ENCODE results near the gene BORCS5. TPM values are rescaled to one million over a fixed set of nuclear protein-coding genes. Genes with fewer than 3 reads are reported as not detected.

The BORCS5 gene
- total RNA-seq, 2 donors from 2014 or later, result 5.6 to 18.4 TPM

- Histone ChIP-seq H3K4me1 (peaks cover 53% of the 10 kb centered on the region), H3K4me3 (no peak overlapping the region), H3K9me3 (no peaks in the 10 kb centered on the region), H3K27ac (no peak overlapping the region), H3K27me3 (no peaks in the 10 kb centered on the region), H3K36me3 (replicated peaks in 1 of 2; ENCODE audit: insufficient read depth in 1 of 2, low read depth in 2 of 2) (no peaks in the 10 kb centered on the region)
- ATAC-seq, result no peak
- TF ChIP-seq POLR2A (IDR thresholded peaks at IDR 0.05), result no peak
- no peak for TF ChIP-seq CTCF (IDR thresholded peaks at IDR 0.05)
- intact Hi-C loops (cut with DNase I), result no loop called here
- 98% methylated on average over 2 of the region's 2 CpGs for WGBS, 2 donors
- DNase-seq, result no peak
These were observed 89.0 kb downstream of the BORCS5 start for GRCh38 chr12:12445882-12446181.

DNA sequence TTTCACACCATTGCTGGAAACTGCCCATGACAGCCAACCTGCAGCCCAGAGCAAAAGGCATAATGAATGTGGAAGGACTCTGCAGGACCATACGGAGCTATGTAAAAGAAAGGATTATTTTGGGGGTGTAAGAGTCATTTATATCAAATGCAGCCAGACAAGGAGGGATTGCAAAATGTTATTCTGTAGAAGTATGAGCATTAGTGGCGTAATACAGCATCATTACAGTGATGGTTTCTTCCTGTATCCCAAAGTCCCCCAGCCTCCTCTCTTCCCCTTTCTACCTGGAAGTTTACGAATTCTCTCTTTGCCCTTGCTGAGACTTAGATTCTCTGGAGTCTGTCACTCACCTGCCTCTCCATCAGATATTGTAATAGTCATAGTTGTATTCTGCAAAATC, 89.9 kb downstream of the BORCS5 start:
- TF ChIP-seq POLR2A (IDR thresholded peaks at IDR 0.05), result no peak
- TF ChIP-seq CTCF (IDR thresholded peaks at IDR 0.05), result no peak
- no peaks in the 10 kb centered on the region for H3K27me3 ChIP-seq
- no peak overlapping the region for H3K27ac ChIP-seq
- ATAC-seq, result no peak
- peaks cover 45% of the 10 kb centered on the region for H3K4me1 ChIP-seq
- no peaks in the 10 kb centered on the region for H3K36me3 ChIP-seq (replicated peaks in 1 of 2; ENCODE audit: insufficient read depth in 1 of 2, low read depth in 2 of 2)
- no peaks in the 10 kb centered on the region for H3K9me3 ChIP-seq
- WGBS, 2 donors, result 87 to 95% methylated on average over 3 of the region's 3 CpGs
- intact Hi-C loops (cut with DNase I), result no loop called here
- no peak for DNase-seq
- no peak overlapping the region for H3K4me3 ChIP-seq

DNA sequence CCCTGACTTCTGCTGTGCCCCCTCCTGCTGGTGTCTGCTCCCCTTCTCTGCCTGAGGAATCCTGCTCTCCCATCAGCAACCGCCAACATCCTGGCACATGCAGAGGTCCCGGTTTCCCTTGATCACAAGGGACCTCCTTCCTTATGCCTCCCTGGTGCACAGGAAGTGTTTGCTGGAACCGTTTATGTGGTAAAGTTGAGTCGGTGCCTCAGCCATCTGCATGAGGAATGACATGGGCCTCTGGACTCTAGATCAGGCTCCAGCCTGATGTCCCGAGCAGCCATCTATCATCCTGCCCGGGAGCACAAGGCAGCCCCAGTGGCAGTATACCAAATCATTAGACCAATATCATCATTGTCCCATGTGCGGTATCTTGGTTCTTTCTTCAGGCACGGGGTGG, 90.4 kb downstream of the BORCS5 start:
- H3K27me3 ChIP-seq, result no peaks in the 10 kb centered on the region
- 75 to 76% methylated on average over 8 of the region's 8 CpGs for WGBS, 2 donors
- TF ChIP-seq POLR2A (IDR thresholded peaks at IDR 0.05) (no peak), CTCF (IDR thresholded peaks at IDR 0.05) (no peak)

DNA sequence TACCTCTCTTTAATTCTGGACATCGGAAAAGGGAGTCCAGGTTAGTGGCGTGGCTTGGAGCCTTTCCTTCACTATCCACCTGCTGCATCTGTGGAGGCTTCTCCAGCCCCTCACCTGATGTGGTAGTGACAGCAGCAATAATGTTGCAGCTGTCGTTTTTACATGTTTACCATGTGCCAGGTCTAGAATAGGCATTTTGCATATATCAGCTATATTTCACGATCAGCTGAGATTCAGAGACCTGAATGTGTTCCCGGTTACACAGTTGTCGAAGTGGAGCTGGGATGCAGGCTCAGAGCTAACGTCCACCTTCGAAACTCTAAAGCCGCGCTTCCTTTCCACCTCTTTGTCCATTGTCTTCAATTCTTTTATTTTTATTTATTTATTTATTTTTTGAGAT, 91.0 kb downstream of the BORCS5 start:
- peaks cover 34% of the 10 kb centered on the region for H3K4me1 ChIP-seq

More for the DNA sequence above, 90.4 kb downstream of the BORCS5 start:
- H3K4me1 ChIP-seq, result peaks cover 40% of the 10 kb centered on the region
- H3K36me3 ChIP-seq (replicated peaks in 1 of 2; ENCODE audit: insufficient read depth in 1 of 2, low read depth in 2 of 2), result no peaks in the 10 kb centered on the region
- H3K9me3 ChIP-seq, result no peaks in the 10 kb centered on the region
- intact Hi-C loops (cut with DNase I), result no loop called here
- ATAC-seq, result no peak
- no peak overlapping the region for H3K27ac ChIP-seq
- DNase-seq, result no peak
- no peak overlapping the region for H3K4me3 ChIP-seq

More for the DNA sequence above, 91.0 kb downstream of the BORCS5 start:
- Histone ChIP-seq H3K4me3 (no peak overlapping the region), H3K27ac (no peak overlapping the region), H3K27me3 (no peaks in the 10 kb centered on the region), H3K36me3 (replicated peaks in 1 of 2; ENCODE audit: insufficient read depth in 1 of 2, low read depth in 2 of 2) (no peaks in the 10 kb centered on the region), H3K9me3 (no peaks in the 10 kb centered on the region)
- 94 to 96% methylated on average over 10 of the region's 10 CpGs for WGBS, 2 donors
- intact Hi-C loops (cut with DNase I), result no loop called here
- TF ChIP-seq POLR2A (IDR thresholded peaks at IDR 0.05), result no peak
- TF ChIP-seq CTCF (IDR thresholded peaks at IDR 0.05), result no peak
- no peak for DNase-seq
- no peak for ATAC-seq

Data from body of pancreas (tissue), 4 donors.